ENCODE data around the gene CCDC15. TPM values are rescaled to one million over a fixed set of nuclear protein-coding genes. Genes with fewer than 3 reads are reported as not detected.

The CCDC15 gene
- total and polyA plus RNA-seq, 2 experiments from 2014 or later: 2.9 to 3.3 TPM

- TF ChIP-seq ZNF114 (CRISPR knock-in tag; IDR thresholded peaks at IDR 0.05) (no peak), EZH2 (IDR thresholded peaks at IDR 0.05; ENCODE audit: low read depth, unreplicated experiment) (no peak)
Observed at GRCh38 chr11:124984512-124984854, 30.5 kb downstream of the CCDC15 start (continued).

GRCh38 chr11:124987096-124987495 is 33.1 kb downstream of the CCDC15 start:
- Histone ChIP-seq H3K4me2 (no peak overlapping the region), H3F3A (replicated peaks; ENCODE audit: low read depth) (no peaks in the 10 kb centered on the region), H3K36me3 (ENCODE audit: insufficient read depth) (no peaks in the 10 kb centered on the region), H3K4me1 (ENCODE audit: insufficient read depth) (no peaks in the 10 kb centered on the region), H3K9me2 (ENCODE audit: insufficient read depth) (no peaks in the 10 kb centered on the region), H2AFZ (no peak overlapping the region), H4K20me1 (replicated peaks; ENCODE audit: insufficient read depth) (no peaks in the 10 kb centered on the region; the same call in 1 of the 2 replicates), H3K4me3 (no peak overlapping the region), H3K27ac (ENCODE audit: low read depth) (no peak overlapping the region), H3K27me3 (ENCODE audit: insufficient read depth) (no peaks in the 10 kb centered on the region), H3K79me2 (replicated peaks; ENCODE audit: insufficient read depth) (no peaks in the 10 kb centered on the region)
- Mint-ChIP-seq H3K27me3 (ENCODE audit: insufficient read depth, low read depth, poor library complexity) (peaks cover 1% of the 10 kb centered on the region), H3K27ac (no peak overlapping the region), H3K4me3 (no peak overlapping the region), H3K36me3 (ENCODE audit: low read depth) (peaks cover 3% of the 10 kb centered on the region; the same call in 2 of the 3 replicates), H3K9me3 (no peaks in the 10 kb centered on the region; the same call in 2 of the 3 replicates), H3K4me1 (no peaks in the 10 kb centered on the region; the same call in 2 of the 3 replicates)
- ATAC-seq (no peak), DNase-seq (ENCODE audit: low spot score) (no peak)
- TF ChIP-seq EZH2 (IDR thresholded peaks at IDR 0.05; ENCODE audit: low read depth, unreplicated experiment) (no peak), REST (IDR thresholded peaks at IDR 0.05; ENCODE audit: unreplicated experiment) (no peak), CREB1 (CRISPR knock-in tag; IDR thresholded peaks at IDR 0.05; ENCODE audit: low read depth) (no peak), ETS1 (IDR thresholded peaks at IDR 0.05) (no peak), JUNB (IDR thresholded peaks at IDR 0.05; ENCODE audit: unreplicated experiment) (no peak), STAT1 (IDR thresholded peaks at IDR 0.05; ENCODE audit: unreplicated experiment) (no peak), EZH2phosphoT487 (IDR thresholded peaks at IDR 0.05; ENCODE audit: unreplicated experiment) (no peak), ZNF462 (CRISPR knock-in tag; IDR thresholded peaks at IDR 0.05) (no peak), ZNF114 (CRISPR knock-in tag; IDR thresholded peaks at IDR 0.05) (no peak), CTCF (conservative IDR thresholded peaks at IDR 0.05; ENCODE audit: low read depth in 2 of 2) (no peak), POLR2AphosphoS5 (IDR thresholded peaks at IDR 0.05; ENCODE audit: low read depth) (no peak), ZNF331 (CRISPR knock-in tag; IDR thresholded peaks at IDR 0.05; ENCODE audit: low read depth) (no peak), NANOG (IDR thresholded peaks at IDR 0.05; ENCODE audit: borderline replicate concordance) (no peak)
